PFSK-1 (cell line): Measurements from ENCODE around the gene ATP6V1G3.

Experiments
- POLR2AphosphoS5 ChIP-seq: IDR thresholded peaks from 2 replicates; pipeline ENCODE4 v1.6.1; 2012; ENCODE audit warnings: low read depth, mild to moderate bottlenecking, control low read depth, low read length, moderate library complexity
- SIN3A ChIP-seq: IDR thresholded peaks from 2 replicates; pipeline ENCODE4 v1.6.1; 2012; ENCODE audit warnings: mild to moderate bottlenecking, low read length, moderate library complexity, borderline replicate concordance; ENCODE audit not compliant: insufficient read depth
- TAF1 ChIP-seq: IDR thresholded peaks from 2 replicates; pipeline ENCODE4 v1.6.1; 2012; ENCODE audit warnings: low read length, control low read depth, borderline replicate concordance; ENCODE audit not compliant: insufficient read depth
- TF ChIP-seq, protein P1 (sequence below), 2 experiments: IDR thresholded peaks; 2 replicates each; pipeline versions ENCODE4 v1.6.1 to v1.8.0; 2011 to 2012; ENCODE audit warnings: low read depth in 2 of 2, low read length in 2 of 2, control low read depth in 1 of 2, inconsistent platforms in 1 of 2, mild to moderate bottlenecking in 1 of 2, moderate library complexity in 1 of 2; ENCODE audit not compliant: insufficient read depth in 1 of 2

DNA sequence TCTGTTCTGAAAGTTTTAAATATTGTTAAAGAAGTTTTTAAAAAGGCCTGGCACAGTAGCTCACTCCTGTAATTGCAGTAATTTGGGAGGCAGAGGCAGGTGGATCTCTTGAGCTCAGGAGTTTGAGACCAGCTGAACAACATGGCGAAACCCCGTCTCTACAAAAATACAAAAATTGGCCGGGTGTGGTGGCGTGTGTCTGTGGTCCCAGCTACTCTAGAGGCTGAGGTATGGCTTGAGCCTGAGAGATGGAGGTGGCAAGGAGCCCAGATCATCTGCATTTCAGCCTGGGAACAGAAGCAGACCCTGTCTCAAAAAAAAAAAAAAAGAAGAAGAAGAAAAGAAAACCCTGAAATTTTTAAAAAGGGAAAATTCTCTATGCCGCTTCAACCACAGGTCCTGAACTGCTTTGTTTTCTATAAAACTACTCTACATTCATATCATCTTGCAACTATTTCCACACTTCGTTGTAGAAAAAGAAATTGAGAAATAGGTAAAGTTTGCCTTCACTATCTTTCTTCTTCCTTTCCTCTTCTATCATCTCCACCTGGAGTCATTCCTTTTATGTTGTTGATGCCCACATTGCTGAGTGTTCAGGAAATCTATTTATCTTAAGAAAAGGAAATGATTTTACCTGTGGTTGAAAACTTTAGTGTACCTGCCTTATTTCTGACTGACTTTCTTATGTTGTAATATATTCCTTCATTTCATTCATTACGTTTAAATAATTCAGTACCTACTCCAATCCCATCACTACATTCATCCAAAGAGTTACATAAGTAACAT, 1.7 kb downstream of the ATP6V1G3 start:
- TF ChIP-seq, protein P1, sequence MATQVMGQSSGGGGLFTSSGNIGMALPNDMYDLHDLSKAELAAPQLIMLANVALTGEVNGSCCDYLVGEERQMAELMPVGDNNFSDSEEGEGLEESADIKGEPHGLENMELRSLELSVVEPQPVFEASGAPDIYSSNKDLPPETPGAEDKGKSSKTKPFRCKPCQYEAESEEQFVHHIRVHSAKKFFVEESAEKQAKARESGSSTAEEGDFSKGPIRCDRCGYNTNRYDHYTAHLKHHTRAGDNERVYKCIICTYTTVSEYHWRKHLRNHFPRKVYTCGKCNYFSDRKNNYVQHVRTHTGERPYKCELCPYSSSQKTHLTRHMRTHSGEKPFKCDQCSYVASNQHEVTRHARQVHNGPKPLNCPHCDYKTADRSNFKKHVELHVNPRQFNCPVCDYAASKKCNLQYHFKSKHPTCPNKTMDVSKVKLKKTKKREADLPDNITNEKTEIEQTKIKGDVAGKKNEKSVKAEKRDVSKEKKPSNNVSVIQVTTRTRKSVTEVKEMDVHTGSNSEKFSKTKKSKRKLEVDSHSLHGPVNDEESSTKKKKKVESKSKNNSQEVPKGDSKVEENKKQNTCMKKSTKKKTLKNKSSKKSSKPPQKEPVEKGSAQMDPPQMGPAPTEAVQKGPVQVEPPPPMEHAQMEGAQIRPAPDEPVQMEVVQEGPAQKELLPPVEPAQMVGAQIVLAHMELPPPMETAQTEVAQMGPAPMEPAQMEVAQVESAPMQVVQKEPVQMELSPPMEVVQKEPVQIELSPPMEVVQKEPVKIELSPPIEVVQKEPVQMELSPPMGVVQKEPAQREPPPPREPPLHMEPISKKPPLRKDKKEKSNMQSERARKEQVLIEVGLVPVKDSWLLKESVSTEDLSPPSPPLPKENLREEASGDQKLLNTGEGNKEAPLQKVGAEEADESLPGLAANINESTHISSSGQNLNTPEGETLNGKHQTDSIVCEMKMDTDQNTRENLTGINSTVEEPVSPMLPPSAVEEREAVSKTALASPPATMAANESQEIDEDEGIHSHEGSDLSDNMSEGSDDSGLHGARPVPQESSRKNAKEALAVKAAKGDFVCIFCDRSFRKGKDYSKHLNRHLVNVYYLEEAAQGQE (IDR thresholded peaks at IDR 0.05; ENCODE audit: insufficient read depth in 1 of 2, low read depth in 2 of 2, low read length in 2 of 2): no peak
- no peak for TF ChIP-seq SIN3A
- no peak for TF ChIP-seq POLR2AphosphoS5
- TF ChIP-seq TAF1: no peak
